Gastroesophageal sphincter (tissue), 3 donors: ENCODE data around the gene FGFR1OP2.

ENCODE experiments used
- CTCF ChIP-seq, 4 experiments: fragments of 200-600 bp in 2 of 4; fragments of 450-650 bp in 2 of 4; sonication (generic) in 1 of 4; IDR thresholded peaks; one replicate each; pipeline ENCODE4 v1.5.1; 2017 to 2019; ENCODE audit warnings: antibody characterized with exemption in 4 of 4, mild to moderate bottlenecking in 2 of 4, moderate library complexity in 2 of 4
- POLR2A ChIP-seq, 2 donors: fragments of 450-650 bp; IDR thresholded peaks; one replicate each; pipeline ENCODE4 v1.6.1; 2017; ENCODE audit warnings: antibody characterized with exemption in 2 of 2, mild to moderate bottlenecking in 2 of 2, moderate library complexity in 1 of 2
- POLR2AphosphoS5 ChIP-seq: sonication (generic); formaldehyde crosslinking; IDR thresholded peaks from one replicate; pipeline ENCODE4 v1.6.1; 2017; ENCODE audit warnings: antibody characterized with exemption

- TF ChIP-seq CTCF (IDR thresholded peaks at IDR 0.05) (no peak), POLR2A (IDR thresholded peaks at IDR 0.05) (no peak), POLR2AphosphoS5 (no peak)
These were observed 69.8 kb downstream of the FGFR1OP2 start for GRCh38 chr12:27008081-27008480.
